HG02885 (cell line): ENCODE data around the gene CHKB.
"Not testable (repeated sequence)": the region's sequence is repeated elsewhere in the genome, so short reads cannot be mapped to it uniquely, and the experiment has no call there.

ENCODE experiments used
- ATAC-seq: cut with Tn5 transposase; IDR thresholded peaks from one replicate; pipeline ENCODE4 v1.9.1; 2021; ENCODE audit warnings: mild to moderate bottlenecking; ENCODE audit not compliant: unreplicated experiment, poor library complexity

The CHKB gene

DNA sequence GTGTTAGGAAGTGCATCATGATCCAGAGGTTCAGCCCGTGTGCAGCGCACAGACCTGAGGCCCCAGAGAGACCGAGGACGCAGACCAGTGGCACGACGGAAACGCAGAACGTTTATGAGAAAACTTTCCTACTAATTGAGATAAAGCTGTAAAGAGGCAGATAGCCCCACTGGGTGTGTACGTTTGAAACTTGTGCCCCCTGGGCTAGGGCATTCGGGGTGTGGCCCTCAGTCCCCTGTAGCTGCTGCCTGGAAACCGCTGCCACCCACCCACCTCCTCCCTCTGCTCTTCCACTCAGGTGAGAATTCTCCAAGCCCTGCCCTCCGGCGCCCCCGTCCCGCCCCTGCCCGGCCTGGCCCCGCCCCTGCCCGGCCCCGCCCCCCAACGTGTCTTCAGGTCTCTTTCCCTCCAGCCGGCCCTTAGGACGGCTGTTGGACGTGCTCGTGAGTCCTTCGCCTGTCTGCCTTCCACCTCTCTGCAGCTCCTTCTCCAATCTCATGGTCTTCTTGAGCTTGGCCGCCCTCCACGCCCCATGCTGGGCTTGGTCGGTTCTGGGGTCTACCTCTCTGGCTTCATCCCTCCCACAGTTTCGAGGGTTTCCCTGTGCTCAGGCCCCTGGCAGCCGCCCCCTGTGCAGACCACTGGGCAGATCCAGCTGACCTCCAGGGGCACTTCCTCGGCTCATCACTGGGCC, 30.0 kb upstream of the CHKB start:
- no peak for ATAC-seq

DNA sequence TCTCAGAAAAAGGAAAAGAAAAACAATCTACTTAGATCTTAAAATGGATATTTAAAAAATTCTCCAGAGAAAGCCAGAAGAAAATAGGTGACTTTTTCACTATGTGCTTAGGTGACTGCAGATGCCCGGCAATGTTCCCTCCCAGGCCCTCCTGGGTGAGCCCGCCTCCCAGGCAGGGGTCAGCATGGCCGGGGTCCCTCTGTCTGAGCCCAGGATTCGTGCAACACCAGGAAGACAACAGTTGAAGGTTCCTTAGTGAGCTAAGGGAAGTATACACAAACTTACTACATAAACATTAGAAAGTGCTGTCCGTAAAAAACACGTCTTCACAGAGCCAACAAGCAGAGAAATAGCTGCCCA, 29.5 kb upstream of the CHKB start:
- no peak for ATAC-seq

DNA sequence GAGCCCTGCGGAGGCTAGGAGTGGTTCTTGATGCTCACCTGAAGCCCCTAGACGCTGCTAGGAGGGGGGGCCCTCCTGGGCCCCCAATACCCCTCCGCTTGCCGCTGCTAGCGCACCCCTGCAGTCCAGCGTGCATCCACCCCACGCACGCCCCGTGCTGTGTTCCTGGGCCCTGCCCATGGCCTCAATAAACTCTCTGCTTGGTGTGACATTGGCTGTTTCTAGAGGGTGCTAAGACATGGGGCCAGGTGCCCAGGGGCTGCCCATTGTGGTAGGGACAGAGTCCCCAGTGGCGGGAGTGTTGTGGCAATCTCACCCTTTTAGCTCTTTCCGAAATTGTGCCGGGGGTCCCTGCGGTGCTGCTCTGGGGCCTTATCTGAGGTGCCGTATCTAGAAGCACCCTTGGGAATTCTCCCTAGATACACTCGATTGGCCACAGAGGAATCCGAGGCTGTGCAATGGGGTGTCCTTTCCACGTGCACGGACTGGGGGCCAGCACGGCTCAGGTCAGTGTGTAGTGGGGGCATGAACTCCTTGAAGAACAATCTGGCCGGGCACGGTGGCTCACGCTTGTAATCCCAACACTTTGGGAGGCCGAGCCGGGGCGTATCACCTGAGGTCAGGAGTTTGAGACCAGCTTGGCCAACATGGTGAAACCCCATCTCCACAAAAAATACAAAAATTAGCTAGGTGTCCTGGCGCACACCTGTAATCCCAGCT, 28.9 kb upstream of the CHKB start:
- ATAC-seq, result no peak

DNA sequence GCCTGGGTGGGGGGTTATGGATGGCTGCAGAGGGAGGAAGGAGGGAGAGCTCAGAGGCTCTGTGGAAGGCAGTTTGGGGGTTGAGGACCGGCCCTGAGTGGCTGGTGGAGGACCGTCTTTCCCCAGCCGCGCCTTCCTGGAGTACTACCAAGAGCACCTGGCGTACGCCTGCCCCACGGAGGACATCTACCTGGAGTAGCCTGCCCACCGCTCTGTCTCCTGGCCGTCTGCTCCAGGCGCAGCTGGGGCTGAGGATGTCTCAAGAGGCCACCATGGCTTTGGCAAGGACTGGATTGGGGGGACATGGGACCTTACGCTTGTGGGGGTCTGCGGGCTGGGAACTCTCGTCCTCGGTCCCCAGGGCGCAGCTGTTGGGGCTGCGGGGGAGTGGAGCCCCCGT, 27.9 kb upstream of the CHKB start:
- no peak for ATAC-seq

DNA sequence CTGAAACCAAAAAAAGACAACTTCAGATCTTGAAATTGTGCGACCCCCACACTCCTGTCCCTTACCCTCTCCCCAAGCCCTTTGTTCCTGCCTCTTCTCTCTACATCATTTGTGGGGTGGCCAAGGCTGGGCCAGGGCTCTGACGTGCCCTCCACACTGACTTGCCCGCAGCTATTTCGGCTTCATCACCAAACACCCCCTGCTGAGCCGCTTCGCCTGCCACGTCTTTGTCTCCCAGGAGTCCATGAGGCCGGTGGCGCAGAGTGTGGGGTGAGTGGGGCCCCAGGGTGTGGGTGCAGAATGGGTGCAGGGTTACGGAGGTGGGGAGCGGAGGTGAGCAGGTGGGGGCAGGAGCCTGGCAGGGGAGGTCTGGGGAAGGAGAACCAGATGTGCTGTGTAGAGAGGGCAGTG, 27.4 kb upstream of the CHKB start:
- no peak for ATAC-seq

DNA sequence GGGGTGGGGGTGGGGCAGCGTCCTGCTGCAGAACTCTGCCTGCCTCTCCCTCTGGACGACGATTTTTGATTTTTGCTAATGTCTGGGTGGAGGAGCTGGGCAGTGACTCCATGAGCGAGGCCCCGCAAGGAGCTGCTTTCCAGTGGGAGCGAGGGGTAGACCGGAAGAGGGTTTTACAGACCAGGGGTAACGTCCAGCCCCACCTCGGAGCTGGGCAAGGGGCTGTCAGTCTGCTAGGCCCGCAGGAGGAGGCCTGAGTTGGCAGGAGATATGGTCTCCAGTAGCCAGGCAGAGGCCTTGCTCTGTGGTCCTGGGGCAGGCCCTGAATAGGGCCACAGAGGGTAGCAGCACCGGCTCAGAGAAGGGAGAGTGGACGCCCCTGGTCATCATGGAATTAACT, 26.9 kb upstream of the CHKB start:
- no peak for ATAC-seq

DNA sequence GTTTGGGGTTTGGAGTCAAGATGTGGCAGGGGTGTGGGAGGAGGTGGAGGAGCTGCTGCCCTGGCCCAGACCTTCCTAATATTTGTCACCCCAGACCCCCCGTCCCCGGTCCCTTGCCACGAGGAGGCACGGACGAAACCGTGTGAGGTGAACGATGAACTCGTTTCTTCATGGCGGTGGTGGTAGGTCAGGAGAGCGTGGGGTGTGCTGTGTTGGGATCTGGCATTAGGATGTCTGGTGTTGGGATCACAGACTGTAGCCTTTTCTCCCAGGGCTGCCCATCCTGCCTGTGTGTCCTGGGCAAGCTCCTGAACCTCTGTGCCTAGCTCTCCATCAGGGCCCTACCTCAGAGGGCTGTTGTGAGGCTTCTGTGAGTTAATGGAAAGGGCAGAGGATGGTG, 26.3 kb upstream of the CHKB start:
- ATAC-seq, result no peak

DNA sequence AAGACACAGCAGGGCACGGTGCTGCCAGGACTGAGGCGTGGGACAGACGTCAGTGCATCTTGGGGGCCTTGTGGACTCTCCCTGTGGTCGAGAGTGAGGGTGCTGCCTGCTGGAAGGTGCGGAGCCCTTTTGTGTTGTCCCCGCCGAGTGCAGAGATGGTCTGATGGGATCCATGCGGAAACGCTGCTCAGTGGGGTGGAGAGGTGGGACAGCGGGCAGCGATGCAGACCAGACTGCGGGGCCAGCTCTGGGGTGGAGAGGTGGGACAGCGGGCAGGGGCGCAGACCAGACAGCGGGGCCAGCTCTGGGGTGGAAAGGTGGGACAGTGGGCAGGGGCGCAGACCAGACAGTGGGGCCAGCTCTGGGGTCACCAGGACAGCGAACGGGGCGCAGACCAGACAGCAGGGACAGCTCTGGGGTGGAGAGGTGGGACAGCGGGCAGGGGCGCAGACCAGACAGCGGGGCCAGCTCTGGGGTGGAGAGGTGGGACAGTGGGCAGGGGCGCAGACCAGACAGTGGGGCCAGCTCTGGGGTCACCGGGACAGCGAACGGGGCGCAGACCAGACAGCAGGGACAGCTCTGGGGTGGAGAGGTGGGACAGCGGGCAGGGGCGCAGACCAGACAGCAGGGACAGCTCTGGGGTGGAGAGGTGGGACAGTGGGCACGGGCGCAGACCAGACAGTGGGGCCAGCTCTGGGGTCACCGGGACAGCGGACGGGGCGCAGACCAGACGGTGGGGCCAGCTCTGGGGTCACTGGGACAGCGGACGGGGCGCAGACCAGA, 25.6 kb upstream of the CHKB start:
- not testable (repeated sequence) for ATAC-seq

DNA sequence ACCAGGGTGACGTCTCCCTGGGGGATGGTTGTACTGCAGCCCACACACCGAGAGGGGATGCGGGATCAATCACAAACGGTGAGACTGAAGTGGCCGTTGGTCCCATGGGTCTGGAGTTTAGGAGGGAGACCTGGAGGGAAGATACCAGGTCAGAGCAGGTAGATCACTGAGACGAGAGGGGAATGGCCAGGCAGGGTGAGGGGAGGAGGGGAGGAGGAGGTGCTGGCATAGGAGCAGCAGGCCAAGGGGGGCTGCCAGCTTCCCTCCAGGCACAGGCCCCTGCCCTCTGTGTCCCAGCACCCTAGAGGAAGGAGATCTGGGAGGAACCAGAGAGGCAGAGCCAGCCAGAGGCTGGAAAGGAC, 25.0 kb upstream of the CHKB start:
- no peak for ATAC-seq

DNA sequence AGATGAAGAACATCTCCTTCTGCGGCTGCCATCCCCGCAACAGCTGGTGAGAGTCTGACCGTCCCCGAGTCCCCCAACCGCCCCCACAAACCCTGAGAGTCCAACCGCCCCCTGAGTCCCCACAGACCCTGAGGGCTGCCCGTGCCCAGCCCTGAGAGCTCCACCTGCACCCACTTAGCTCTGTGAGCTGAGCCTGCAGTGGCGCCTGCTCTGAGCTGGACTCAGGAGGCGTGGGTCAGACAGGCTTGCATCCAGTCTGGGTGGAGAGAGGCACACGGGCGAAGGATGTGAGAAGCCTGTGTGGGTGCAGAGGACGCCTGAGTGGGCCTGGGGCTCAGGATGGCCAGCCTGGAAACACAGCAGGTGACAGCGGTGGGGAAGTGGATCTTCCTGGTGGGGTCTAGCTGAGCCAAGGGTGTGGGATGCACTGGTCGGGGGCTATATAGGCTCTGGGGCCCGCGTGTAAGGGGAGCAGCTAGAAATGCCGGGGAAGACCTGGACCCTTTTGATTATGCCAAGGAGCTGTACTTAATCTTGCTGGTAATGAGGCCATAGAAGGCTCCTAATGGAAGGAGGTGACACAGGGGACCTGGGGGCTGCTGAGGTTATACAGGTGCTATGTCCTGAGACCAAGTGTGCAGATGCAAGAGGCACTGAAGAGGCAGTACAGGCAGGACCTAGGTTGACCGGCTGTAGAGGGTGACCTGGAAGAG, 24.5 kb upstream of the CHKB start:
- ATAC-seq, result no peak

DNA sequence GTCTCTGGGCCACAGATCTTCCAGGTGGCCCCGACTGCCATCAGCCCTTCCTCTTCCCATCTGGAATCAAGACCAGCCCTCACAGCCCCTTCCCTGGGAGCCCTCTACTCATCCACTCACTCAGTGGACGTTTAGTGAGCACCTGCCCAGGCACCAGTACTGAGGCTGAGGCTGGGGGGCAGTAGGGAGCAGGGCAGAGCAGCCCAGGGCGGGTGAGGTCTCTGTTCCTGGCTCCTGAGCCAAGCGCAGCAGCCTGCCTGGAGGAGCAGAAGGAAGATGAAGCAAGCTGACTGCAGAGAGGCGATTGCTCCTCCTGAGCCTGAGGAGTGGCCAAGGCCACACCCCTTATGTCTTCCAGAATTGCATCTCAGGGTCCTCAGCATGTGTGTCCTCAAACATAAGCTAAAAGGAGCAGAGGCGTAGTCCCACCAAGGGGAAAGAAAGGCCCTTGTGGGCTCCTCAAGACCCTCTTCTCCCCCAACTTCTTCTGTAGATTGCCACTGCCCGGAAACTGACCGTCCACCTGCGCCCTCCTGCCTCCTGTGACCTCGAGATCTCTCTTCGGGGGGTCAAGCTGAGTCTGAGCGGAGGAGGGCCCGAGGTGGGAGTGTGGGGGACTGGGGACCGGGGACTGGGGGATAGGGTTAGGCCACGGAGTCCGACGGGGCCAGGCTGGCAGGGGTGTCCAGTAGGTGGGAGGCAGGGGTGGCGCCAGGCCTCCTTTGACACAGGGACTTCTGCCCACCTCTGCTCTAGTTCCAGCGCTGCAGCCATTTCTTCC, 23.7 kb upstream of the CHKB start:
- ATAC-seq, result no peak

DNA sequence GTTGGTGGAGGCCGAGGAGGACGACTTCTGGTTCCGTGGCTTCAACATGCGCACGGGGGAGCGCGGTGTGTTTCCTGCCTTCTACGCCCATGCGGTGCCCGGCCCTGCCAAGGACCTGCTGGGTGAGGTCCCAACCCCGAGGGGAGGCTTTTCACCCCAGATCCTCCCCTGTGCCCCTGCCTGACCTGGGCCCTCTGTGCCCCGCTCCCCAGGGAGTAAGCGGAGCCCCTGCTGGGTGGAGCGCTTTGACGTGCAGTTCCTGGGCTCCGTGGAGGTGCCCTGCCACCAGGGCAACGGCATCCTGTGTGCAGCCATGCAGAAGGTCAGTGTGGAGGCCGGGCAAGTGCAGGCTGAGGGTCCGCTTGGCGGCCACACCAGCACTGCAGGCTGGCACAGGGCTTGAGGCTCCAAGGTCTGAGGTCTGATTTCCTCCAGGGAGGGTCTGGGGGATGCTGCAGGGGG, 23.0 kb upstream of the CHKB start:
- no peak for ATAC-seq

DNA sequence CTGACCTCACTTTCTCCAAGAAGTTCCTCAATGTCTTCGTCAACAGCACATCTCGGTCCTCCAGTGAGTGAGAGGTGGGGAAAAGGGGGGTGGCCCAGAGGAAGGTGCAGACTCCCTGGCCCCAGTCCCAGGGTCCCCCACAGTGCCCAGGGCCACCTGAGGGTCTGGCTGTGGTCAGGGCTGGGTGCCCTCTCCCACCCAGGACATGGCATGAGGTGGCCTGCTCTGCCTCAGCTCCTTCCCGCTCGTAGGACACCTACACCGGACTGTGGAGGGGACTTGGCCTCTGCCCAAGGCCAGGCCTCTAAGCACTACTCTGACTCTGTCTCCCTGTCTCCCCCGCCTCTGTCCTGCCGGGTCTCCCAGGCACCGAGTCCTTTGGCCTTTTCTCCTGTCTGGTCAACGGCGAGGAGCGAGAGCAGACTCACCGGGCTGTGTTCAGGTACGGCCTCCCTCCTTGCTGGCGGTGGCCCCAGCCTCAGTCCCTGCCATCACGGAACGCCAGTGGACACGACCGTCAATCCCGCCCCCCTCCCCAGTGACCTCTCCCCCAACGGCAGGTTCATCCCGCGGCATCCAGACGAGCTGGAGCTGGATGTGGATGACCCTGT, 22.5 kb upstream of the CHKB start:
- no peak for ATAC-seq

DNA sequence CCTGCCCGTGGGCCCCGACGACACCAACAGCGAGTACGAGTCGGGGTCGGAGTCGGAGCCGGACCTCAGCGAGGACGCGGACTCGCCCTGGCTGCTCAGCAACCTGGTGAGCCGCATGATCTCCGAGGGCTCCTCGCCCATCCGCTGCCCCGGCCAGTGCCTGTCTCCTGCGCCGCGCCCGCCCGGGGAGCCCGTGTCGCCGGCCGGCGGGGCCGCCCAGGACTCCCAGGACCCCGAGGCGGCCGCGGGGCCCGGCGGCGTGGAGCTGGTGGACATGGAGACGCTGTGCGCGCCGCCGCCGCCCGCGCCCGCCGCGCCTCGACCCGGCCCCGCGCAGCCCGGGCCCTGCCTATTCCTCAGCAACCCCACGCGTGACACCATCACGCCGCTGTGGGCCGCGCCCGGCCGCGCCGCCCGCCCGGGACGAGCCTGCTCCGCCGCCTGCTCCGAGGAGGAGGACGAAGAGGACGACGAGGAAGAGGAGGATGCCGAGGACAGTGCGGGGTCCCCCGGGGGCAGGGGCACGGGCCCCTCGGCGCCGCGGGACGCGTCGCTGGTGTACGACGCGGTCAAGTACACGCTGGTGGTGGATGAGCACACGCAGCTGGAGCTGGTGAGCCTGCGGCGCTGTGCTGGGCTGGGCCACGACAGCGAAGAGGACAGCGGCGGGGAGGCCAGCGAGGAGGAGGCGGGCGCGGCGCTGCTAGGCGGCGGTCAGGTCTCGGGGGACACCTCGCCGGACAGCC, 21.8 kb upstream of the CHKB start:
- ATAC-seq, result no peak

DNA sequence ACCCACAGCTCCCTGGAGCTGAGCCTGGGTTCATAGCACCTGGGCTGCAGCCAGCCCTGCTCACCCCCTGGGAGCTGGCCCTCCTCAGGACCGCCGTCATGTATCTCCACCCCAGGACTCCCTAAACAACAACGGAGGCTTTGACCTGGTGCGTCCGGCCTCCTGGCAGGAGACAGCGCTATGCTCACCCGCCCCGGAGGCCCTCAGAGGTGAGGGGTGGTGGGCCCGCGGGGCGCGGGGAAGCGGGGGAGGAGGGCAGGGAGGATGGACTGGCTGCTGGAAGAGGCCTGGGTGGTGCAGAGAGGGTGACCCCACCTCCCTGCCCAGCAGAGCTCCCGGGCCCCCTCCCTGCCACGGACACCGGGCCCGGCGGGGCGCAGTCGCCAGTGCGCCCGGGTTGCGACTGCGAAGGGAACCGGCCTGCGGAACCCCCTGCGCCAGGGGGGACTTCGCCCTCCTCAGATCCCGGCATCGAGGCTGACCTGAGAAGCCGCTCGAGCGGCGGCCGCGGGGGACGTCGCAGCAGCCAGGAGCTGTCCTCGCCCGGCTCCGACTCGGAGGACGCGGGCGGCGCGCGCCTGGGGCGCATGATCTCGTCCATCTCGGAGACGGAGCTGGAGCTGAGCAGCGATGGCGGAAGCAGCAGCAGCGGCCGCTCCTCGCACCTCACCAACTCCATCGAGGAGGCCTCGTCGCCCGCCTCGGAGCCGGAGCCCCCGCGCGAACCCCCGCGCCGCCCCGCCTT, 21.0 kb upstream of the CHKB start:
- no peak for ATAC-seq

DNA sequence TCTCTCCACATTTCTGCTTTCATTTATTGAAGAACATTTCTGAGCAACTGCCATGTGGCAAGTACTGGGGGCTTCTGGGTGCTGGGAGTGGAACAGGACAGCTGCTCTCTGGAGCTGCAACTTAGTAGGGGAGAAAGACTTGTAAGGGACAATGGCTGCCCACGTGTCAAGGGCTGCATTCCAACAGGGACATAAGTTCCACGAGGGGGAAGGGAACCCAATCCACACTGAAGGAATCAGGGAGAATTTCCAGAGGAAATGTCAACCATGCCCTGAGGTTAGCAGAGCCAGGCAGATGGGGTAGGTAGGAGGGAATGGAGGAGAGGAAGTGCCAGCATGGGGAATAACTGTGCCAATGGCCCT, 19.7 kb upstream of the CHKB start:
- no peak for ATAC-seq

DNA sequence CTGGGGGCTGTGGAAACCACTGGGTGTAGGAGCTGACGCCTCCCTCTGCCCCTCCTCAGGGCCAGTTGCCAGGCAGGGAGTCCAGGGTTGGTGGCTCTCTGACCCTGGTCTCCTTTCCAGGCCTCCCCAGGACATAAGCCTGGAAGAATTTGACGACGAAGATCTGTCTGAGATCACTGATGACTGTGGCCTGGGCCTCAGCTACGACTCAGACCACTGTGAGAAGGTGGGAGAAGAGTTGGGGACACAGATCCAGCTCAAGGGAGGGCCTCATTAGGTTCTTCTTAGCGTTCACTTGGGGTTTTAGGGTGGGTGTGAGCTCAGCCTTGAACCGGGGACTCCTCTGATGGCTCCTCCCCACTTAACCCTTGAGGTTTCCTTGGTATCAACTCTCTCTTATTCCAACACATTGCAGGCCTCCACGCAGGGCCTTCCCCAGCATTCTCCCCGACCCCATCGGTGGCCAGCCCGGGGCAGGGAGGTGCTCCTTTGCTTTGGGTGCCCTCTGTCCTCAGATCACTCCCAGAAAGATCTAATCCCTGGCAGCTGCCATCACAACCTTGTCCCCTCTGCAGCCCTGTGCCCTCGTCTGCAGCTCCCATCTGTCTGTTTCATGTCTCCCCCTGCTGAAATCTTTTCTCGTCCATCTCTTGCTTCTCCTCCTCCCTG, 19.2 kb upstream of the CHKB start:
- ATAC-seq, result no peak
